GM21825 (cell line): Measurements from ENCODE around the gene BRME1.

ENCODE experiments used
- ATAC-seq: cut with Tn5 transposase; IDR thresholded peaks from one replicate; pipeline ENCODE4 v1.9.1; 2021; ENCODE audit warnings: mild to moderate bottlenecking, moderate library complexity; ENCODE audit not compliant: unreplicated experiment

BRME1 gene

DNA sequence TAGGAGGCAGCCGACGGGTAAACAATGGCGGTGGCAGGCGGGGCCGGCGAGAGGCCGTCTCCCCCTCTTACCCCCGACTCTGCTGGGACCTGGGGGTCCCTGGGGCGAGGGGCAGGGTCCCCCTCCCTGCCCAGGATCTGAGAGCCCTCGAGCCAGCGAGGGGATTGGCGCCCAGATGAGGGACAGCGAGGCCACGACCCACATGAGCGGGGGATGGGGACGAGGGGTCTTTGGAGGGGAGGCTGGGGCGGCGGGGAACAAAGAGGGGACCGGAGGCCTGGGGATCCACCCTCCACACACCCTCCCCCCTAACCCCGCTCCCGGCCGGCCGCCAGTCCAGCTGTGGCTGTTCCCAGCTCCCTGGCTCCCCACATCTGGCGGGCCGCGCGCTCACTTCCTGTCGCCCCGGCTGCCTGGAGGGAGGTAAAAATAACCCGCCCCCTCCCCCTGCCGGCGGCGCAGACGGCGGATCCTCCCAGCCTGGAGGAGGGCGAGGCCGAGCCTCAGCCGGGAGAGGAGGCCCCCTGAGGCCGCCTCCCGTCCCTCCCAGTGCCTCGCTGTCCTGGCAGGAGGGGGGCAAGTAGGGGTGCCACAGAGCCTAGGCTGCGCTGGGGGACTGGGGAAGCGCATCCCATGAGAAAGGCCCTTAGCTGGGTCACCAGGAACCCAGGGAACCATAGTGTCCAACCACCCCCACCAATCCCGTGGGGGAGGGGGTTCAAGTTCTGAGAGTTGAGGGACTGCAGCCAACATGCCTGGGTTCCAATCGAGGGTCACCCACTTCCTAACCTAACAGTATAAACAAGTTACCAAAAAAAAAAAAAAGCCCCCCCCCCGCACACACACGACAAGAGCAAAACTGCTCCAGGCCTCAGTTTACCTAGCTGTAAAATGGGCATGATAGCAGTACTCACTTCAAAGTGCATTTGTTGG, 58.2 kb downstream of the BRME1 start:
- ATAC-seq, result peak; percentile 18

DNA sequence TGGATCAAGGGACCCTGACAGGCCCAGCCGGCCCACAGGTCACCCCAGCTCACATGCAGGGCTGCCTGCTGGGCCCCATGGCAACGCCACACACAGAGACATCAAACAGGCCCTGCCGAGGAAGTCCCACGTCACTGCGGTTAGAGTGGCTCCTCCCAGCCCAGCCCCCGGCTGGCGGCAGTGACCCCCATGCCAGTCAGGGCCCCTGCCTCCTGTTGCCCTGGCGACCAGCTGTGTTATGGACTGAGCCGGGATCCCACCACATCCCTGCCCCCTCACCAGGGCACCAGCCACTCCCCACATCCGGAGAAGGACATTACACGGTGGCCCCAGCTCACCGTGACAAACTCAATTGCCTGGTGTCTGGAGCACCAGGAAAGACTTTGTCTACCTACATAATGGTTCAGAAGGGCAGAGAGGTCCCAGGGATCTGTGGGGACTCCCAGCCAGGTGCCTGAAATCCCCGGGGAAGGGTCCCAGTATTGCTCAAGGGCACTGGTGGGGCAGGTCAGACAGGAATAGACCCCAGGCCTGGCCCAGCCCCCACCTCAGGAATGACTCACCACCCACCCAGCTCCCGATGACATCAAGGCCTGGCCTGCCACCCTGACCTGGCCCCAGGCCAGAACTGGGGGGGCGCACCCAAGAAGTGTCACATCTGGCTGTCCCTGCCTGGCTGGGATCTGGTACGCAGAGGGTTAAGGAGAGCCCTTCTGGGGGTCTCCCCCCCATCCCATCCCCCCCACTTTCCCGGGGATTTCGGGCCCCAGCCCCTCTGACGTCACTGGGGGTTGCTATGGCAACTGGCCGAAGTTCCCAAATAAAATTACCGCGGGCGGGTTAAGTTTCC, 59.1 kb downstream of the BRME1 start:
- ATAC-seq, result peak; percentile 53

DNA sequence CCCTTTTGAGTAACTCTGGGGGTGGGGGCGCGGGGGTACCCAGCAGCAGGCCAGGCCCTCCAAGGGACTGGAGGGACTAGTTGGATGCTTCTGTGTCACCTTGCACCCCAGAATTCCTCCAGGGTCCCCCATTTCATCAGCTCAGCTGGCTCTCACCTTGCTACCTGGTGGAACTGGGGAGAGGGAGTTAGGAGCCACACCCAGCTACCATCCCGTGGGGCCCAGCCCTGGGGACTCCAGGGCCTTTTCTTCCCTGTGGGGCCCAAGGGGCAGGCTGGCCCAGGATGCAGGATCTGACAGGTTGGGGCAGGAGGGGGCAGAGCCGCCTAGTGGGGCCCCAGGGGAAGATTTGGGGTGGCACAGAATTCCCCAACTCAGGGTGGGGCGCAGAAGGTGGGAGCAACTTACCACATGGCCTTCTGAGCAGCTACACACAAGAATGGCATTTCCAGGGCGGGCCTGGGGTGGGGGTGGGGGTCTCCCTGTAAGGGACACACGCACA, 61.7 kb downstream of the BRME1 start:
- ATAC-seq, result no peak

DNA sequence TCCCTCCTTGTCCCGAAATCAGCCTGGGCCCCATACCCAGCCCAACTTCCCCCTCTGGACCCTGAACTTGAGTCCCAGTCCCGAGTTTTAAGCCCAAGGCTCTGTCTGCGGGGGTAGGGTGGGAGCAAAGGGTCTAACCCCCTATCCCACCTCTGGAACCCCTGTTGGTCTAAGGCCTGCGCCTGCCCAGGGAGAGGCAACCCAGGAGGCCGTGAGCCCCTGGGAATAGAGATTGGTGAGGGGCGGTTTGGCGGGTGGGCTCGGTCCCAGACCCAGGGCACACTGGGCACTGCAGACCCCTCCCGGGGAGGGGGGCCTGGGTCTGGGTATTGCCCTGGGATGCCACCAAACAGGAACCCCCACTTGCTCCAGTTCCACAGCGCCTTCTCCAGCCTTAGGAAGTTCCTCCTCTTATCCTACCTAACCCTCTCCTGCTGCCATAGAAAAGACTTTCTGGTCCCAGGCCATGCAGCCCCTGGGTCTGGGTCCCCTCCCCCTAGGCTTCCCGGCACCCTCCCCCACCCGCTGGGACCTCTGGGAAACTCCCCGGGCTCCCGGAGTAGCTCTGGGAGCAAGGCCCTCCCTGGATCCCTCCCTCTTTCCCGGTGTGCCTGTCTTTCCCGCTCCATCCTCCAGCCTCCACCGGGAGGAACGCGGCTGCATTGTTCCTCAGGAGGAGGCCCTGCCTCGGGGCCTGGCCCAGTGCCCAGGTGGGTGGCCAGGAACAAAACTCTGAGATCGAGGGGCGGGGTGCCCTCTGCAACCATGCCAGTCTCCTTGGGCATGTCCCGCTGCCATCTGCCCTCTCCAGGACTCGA, 62.6 kb downstream of the BRME1 start:
- no peak for ATAC-seq

DNA sequence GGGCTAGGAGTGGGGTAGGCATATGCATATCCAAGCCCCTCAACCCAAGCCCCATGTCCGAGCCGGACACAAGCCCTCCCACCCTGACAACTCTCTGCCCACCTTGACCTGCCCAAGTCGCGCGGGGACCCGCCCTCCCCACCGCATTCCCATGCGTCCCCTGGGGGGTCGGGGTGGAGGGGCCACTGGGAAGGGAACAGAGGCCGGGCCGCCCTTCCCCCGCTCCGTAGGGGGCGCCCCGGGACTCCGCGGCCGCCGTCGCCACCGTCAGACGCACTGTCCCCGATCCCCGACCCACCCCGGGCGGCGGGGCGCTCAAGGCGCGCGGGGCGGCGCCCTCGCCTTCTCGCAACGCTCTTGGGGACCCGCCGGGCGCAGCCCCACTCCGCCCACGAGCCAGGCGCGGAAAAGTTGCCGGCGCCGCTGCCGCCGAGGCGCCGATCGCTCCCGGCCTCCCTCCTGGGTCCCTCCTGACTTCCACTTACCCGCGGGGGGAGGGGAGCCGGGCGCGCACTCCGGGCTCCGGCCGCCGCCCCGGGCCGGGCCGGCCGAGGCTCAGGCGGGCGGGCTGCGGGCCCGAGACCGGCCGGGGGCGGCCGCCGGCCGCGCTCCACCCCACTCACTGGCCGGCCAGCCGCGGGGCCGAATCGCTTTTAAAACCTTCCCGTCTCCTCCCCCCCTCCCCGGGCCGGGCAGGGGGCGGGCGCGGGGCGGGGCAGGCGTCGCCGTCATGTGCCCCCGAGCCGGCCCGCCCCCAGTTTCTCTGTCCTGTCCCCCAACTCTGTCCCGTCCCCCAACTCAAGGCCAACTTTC, 63.4 kb downstream of the BRME1 start:
- no peak for ATAC-seq

DNA sequence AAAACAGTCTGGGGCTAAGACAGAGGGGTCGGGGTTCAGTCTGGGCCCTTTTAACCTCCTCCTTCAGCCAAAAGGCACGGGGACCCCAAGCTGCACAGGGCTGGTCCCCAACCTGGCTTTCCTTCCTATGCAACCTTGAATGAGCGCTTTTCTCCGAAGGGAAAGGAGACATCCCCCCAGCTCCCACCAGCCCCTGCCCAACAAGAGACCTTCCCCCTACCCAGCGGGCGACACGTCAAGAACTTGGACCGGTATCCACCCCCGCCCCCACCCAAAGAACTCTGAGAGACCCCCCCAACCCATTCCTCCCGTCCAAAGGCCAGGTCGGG, 64.0 kb downstream of the BRME1 start:
- no peak for ATAC-seq

DNA sequence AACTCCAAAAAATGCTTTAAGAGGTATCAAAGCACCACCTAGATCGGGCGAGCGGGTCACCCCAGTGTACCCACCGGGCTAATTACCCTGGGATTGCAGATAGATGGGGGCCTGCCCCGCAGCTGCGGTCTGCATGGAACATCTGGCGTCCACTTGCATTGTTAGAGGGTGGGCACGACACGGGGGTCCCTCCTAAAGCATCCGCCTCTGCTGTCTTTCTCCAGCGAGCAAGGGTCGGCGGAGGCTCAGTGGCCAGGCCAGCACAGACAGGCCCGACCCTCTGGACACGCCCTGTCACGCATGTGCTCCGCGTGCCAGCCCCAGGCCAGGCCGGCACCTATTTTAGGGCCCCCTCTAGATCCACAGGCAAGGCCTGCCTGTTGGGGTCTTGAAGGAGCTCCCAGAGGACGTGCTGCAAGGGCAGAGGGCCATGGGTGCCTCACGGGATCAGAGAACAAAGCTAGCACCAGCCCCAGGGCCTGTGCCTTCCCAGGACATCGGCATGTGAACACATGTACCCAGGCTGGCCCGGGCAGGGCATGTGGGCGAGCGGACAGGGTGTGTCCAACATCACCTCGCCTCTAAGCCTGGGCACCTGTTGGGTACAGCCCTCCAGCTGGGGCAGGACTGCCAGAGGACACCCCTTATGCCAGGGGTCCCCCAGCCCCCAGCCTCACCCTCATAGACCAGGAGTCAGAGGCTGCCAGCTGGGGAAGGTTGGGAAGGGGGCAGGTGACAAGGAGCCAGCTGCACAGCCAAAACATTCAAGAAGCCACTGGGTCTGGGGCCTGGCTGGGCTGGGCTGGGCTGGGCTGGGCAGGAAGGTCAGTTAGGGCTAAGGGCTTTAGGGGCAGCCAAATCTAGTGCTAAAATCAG, 64.6 kb downstream of the BRME1 start:
- no peak for ATAC-seq

DNA sequence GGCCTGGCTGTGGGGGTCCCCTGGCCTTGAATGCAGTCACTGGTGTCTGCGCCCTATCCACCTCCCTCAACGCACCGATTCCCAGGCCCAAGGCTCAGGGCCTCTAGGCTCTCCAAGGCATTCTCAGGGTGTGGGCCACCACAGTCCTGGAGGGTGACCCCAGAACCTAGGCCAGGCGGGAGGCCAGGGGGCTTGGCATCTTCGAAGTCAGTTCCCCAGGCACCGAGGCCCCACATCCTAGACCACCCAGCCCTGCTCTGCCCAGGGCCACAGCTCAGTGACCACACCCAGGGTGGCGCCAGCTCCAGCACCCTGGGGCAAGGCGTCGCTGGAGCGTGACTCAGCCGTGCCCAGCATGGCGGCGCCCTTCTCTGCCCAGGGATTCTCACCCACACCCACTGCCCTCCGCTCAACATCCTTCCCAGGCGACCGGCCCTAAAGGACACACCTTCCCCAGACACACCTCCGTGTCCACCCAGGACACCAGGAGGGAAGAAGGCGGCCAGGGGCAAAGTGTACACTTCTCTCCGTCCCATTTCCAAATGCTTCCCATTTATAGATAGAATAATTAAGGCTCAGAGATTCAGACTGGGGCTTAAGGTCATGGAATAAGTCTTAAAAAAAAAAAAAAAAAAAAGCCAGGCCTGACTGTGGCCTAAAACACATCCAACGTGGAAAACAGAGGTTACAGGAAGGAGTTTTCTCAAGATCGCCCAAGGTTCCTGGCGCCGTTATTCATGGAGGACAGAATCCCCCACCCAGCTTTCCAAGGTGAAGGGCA, 65.4 kb downstream of the BRME1 start:
- no peak for ATAC-seq

DNA sequence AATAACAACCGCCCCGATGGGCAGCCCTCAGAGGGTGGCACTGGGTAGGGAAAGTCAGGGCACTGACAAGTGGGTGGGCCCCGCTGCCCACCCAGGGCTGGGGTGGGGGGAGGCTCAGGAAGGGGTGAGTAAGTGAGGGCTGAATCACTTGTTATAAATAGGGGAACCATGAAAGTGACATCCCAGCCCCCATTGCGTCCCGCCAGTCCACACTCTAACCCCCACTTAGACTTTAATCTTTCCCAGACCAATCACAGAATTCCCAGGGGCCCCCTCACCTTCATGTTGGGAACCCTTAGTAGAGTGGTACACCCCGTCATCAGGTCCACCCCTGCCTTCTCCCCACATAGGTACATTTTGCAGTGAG, 66.0 kb downstream of the BRME1 start:
- ATAC-seq, result no peak

DNA sequence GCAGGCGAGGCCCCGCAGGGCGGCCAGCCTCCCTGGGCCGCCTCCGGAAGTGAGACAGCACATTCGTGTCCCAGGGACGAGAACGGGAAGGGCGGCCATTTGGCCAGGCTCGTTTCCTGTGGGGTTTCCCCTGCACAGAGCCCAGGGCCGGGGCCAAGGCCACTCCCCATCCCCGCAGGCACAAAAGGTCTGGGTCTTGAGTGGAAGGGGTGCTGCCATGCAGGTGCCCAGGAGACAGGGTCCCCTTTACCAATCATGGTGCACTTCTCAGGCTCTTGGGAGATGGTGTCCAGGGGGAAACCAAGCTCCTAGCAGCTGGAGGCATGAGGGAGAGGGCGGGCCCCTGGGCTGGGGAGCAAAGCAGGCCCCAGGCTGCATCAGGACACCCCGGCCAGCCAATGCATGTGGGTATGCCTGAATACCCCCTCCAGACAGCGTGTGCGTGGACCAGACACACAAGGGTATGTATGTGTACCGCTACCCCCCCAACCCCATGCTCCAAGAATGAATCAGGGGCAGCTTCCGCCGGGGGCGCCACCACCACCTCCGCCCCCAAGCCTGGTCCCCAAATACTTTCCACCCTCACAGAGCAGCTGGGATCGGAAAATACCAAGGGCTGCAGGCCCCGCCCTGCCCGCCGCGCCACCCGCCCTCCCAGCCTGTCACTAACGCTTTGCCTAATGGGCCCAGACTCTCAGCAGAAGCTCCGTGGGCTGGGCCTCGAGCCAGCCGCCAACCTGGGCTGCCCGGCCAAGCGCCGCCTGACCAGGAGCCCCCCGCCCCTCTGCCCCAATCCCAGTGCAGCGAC, 66.6 kb downstream of the BRME1 start:
- peak; percentile 41 for ATAC-seq

DNA sequence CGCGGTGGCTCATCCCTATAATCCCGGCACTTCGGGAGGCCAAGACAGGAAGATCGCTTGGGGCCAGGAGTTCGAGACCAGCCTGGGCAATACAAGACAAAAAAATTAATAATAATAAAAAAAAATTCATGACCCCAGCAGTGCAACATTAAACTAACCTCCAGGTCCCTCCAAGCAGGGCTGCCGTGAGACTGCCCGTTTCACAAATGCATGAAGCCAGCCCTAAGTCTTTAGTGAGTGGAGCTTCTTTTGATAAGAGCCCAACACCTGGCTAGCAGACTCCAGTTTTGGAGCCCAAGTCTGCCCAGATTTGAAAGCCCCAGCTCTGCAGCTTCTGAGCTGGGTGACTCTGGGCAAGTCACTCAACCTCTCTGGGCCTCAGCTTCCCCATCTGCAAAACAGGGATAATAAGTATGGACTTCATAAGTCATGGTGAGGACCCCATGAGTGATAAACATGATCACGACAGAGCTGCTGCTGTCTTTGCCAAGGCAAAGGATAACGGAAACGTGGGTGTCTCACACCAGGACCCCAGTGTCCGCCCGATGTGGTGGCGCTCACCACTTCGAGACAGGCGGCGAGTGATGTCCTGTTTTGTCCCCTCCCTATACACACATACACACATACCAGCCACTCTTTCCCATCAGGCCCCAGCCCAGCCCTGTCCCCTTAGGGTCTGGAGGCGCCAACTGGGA, 67.3 kb downstream of the BRME1 start:
- no peak for ATAC-seq

DNA sequence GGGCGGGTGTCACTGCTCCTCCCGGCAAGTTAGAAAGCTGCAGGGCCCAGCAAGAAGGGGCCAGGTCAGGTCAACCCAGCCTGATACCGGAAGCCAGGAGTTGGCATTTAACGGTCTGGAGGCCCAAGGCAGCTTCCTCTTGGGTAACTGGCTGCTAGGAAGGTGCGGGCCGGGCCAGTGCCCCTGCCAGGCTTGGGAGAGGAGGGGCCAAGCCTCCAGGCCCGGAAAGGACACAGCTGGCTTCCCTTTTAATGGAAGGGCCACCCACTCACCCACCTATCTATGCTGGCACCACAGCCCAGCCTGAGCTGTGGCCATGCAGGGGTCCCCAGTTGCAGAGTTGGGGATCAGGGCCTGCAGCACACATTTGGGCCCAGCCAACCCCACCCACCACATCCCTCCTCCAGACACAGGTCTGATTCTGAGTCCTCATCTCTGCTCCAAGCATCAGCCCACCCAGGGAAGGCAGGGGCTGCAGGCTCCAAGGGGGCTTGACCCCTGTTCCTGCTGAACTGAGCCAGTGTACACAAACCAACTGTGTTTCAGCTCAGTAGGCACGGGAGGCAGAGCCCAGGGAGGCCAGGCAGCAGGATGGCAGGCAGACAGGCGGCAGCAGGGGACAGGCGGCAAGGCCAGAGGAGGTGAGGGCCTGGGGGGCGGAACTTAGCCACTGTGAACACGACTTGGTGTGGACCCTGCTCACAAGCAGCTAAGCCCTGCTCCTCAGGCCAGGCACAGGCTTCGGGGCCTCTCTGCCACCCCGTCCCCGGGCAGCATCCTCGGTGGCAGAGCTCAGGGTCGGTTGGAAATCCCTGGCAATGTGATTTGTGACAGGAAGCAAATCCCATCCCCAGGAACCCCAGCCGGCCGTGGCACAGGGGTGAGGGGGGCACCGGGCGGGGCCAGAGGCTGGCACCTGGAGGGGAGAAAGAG, 69.9 kb downstream of the BRME1 start:
- no peak for ATAC-seq

DNA sequence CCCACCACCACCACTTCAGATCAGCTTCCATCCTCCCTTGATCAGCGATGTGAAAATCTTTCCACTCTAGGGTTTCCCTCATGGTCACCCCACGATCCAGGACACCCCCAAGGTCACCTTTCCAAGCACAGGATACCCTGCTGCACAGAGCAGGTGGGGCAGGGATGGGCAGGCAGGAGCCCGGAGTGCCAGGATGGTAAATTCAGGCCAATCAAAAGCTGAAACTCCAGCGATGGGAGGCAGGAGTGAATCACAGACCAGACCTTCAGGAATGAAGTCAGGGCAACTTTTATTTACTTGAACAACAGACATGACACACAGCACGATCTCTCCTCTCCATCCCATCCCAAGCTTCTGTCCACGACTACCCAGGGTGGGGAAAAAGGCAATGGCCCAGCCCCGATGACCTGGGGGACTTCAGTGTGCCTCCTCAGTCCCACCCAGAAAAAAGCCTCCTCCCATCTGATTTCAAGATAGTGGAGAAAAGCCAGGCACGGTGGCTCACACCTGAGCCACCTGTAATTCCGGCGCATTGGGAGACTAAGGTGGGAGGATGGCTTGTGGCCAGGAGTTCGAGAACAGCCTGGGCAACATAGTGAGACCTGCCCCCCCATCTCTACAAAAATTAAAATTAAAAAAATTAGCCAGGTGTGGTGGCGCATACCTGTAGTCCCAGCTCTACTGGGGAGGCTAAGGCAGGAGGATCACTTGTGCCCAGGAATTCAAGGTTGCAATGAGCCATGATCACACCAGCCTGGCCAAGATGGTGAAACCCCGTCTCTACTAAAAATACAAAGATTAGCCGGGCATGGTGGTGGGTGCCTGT, 71.5 kb downstream of the BRME1 start:
- ATAC-seq, result no peak

DNA sequence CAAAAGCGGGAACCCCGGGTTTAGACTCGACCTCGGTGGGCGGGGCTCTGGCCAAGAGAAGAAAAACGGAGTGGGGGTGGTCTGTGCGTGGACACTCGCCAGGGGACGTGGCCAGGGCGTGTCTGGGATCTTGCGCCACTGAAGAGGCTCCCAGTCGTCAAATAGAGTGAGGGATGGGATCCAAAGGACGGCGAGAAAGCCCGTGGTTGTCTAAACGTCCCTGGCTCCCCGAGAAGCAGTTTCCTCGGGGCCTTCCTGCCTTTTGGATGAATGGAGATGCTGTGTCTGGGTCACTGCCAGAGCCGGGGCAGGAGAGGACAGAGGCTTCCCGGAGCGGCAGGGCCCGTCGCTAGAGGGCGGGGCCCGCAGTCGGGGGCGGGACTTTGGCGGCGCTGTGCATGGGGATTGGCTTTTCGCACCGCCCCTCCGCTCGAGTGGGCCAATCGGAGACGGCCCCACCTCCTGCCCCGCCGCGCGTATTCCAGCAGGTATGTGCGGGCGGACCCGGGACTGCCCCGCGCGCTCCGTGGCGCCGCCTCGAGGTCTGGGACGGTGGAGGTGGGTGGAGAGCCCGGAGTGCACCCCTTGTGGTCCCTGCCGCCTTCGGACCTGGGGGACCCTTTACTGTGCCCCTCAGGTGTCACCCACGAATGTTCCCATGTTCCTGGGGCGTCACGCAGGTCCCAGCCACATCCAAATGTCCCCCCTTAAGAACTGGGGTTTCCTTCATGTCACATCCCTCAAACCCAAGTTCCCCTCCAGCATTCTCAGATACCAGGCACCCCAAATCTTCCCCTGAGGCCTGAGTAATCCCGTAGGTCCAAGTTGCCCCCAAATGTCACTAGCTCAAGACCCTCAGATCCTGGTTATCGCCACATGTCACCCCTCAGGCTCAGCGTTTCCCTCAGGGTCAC, 72.3 kb downstream of the BRME1 start:
- peak; percentile 68 for ATAC-seq
